Omental fat pad (tissue), 4 donors: Measurements from ENCODE around the gene TDP2. TPM values are rescaled to one million over a fixed set of nuclear protein-coding genes. Genes with fewer than 3 reads are reported as not detected.
A peak's percentile ranks its signal among the peaks of the same experiment; 100 is the strongest.

ENCODE experiments used
- ATAC-seq: fragments of 150-250 bp; one replicate; pipeline ENCODE4 v1.9.1; 2016; ENCODE audit warnings: mild to moderate bottlenecking, moderate library complexity; ENCODE audit not compliant: low FRiP score
- DNase-seq: peaks from one replicate; pipeline ENCODE4 v3.0.0-alpha.2; 2019; ENCODE audit warnings: low spot score
- total RNA-seq, 4 donors: library from RNA; depleted of rRNA; stranded (reverse); fragments of >200 nt; gene quantifications; one replicate each; pipeline ENCODE4 v1.1.0, GENCODE V29; 2016
- TF ChIP-seq, protein P1 (sequence below), 3 donors: fragments of 450-650 bp; IDR thresholded peaks; one replicate each; pipeline ENCODE4 v1.5.1; 2016 to 2017; ENCODE audit warnings: antibody characterized with exemption in 3 of 3, mild to moderate bottlenecking in 3 of 3, moderate library complexity in 2 of 3

TDP2 gene
- total RNA-seq, 4 donors from 2014 or later: 24.0 to 40.2 (median 33.1) TPM

DNA sequence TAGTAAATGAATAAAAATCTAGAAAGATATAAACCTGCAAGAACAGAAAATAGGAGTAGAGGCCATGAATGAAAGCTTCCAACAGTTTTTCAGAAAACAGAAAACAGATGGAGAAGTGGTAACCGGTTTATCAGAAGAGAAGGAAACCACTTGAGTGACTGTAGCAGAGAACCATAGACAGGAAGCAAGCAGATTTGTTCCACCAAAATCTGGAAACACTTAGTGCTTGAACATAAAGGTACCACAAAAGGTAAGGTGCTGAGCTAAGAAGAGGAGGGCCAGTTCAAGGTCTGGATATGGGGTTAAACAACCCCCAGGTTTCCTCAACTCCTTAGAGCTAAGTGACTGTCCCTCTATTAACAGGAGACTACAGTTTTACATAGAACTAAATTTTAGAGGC is 11.5 kb downstream of the TDP2 start:
- TF ChIP-seq, protein P1, sequence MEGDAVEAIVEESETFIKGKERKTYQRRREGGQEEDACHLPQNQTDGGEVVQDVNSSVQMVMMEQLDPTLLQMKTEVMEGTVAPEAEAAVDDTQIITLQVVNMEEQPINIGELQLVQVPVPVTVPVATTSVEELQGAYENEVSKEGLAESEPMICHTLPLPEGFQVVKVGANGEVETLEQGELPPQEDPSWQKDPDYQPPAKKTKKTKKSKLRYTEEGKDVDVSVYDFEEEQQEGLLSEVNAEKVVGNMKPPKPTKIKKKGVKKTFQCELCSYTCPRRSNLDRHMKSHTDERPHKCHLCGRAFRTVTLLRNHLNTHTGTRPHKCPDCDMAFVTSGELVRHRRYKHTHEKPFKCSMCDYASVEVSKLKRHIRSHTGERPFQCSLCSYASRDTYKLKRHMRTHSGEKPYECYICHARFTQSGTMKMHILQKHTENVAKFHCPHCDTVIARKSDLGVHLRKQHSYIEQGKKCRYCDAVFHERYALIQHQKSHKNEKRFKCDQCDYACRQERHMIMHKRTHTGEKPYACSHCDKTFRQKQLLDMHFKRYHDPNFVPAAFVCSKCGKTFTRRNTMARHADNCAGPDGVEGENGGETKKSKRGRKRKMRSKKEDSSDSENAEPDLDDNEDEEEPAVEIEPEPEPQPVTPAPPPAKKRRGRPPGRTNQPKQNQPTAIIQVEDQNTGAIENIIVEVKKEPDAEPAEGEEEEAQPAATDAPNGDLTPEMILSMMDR (IDR thresholded peaks at IDR 0.05): no peak
- no peak for DNase-seq
- ATAC-seq: no peak

DNA sequence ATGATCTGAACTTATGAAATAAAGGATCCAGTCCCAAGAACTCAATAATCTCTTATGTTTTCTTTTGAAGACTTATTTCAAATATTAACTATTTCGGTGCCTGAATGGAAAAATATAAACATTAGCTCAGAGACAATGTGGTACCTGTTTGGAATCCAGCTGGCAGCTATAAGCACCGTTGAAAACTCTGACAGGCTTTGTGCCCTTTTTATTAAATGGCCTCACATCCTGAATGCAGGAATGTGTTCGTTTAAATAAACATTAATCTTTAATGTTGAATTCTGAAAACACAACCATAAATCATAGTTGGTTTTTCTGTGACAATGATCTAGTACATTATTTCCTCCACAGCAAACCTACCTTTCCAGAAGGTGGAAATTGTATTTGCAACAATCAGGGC is 16.3 kb downstream of the TDP2 start:
- ATAC-seq: no peak
- no peak for DNase-seq
- TF ChIP-seq, protein P1 (IDR thresholded peaks at IDR 0.05): no peak

DNA sequence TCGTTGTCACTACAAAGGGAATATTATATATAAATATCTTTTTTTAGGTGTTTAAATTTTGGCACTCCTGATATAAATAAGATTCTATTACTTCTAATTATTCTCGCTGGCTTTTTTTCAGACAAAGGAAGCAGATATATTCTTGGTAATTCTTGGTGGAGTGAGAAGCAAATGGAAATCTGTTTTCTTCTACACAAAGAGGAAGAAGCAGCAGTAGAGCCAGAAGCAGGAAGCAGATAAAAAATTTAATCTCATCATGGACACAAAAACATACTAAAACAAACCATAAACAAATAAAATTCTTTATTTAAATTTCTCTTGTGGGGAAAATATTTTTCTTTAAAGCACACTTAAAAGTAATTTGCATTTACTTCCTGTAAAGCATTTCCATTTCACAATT is 17.0 kb downstream of the TDP2 start:
- TF ChIP-seq, protein P1 (IDR thresholded peaks at IDR 0.05): no peak
- ATAC-seq: no peak
- DNase-seq: no peak

DNA sequence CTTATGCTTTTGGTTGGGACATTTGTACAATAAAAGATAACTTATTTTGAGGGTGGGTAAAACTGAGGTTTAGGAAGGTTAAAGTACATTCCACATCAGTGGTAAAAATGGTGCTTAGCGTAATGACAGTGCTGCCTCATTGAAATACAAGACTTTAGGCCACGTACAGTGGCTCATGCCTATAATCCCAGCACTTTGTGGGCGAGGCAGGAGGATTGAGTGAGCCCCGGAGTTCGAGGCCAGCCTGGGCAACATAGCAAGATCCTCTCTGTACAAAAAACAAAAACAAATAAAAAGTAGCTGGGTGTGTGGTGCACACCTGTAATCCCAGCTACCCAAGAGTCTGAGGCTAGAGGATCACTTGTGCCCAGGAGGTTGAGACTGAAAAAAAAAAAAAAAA is 18.4 kb downstream of the TDP2 start:
- DNase-seq (no peak), ATAC-seq (no peak)
- TF ChIP-seq, protein P1 (IDR thresholded peaks at IDR 0.05): no peak

DNA sequence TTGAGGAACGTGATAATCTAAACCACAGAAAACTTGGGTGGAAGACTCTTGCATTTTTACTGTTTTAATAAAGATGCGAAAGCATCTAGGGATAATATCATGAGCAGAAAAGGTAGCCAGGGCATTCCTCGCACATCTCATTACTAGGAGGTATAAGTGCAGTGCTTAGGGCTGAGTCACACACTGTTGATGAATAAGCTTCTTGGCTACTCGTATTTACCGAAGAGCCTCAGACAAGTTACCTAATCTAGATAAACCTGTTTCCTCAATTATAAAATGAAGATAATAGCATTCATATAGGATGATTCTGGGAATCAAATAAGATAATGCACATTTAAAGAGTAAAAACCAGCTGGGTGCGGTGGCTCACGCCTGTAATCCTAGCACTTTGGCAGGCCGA is 19.9 kb downstream of the TDP2 start:
- ATAC-seq (peak; percentile 58), DNase-seq (no peak)
- TF ChIP-seq, protein P1 (IDR thresholded peaks at IDR 0.05): no peak

DNA sequence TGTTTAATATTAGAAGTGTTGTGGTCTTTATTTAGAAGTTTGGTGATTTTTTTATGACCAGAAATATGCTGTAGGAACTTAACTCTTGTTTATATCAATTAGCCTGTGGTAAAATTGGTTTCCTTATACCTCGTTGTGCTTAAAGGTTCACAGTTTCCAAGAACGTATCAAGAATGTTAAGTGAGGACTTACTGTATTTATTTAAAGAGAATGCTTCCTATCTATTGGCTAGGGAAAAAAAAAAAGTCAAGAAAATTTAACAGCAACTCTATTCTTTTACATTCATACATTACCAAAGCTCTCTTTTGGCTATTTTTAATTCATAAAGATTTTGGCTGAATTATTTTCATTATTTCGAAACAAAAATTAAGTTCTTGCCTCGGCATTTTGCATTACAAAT is 22.3 kb downstream of the TDP2 start:
- ATAC-seq: no peak
- DNase-seq: no peak
- TF ChIP-seq, protein P1 (IDR thresholded peaks at IDR 0.05): no peak

DNA sequence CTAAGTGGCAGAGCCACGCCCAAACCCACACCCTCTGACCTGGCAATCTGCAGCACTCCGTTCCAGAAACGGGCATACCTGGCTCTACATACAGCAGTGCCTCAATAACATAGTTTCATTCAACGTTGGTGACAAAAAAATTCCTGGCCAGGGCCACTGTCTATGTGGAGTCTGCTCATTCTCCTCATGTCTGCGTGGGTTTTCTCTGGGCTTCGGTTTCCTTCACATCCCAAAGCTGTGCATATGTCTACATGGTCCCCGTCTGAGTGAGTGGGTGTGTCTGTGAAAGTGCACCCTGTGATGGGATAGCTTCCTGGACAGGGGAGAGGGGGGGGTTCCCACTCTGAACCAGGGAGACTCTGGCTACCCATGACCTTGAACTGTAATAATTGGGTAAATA is 22.8 kb downstream of the TDP2 start:
- no peak for ATAC-seq
- no peak for DNase-seq
- TF ChIP-seq, protein P1 (IDR thresholded peaks at IDR 0.05): no peak
